Thyroid gland (tissue), 4 donors: Measurements from ENCODE around the gene P2RY11.

ENCODE experiments used
- CTCF ChIP-seq, 6 experiments: fragments of 200-600 bp in 3 of 6; fragments of 450-650 bp in 3 of 6; sonication (generic) in 3 of 6; IDR thresholded peaks; one replicate each; pipeline ENCODE4 v1.5.1; 2016 to 2019; ENCODE audit warnings: antibody characterized with exemption in 6 of 6, mild to moderate bottlenecking in 2 of 6, inconsistent platforms in 1 of 6, moderate library complexity in 1 of 6
- POLR2A ChIP-seq, 2 donors: fragments of 450-650 bp; IDR thresholded peaks; one replicate each; pipeline ENCODE4 v1.6.1; 2017; ENCODE audit warnings: antibody characterized with exemption in 2 of 2, mild to moderate bottlenecking in 2 of 2, moderate library complexity in 1 of 2

GRCh38 chr19:10158071-10158470 lies 46.6 kb downstream of the P2RY11 start:
- no peak for TF ChIP-seq CTCF (IDR thresholded peaks at IDR 0.05)
- TF ChIP-seq POLR2A (IDR thresholded peaks at IDR 0.05) = no peak
